Adrenal gland (tissue), 5 donors: Measurements from ENCODE around the gene MLST8.

ENCODE experiments used
- POLR2A ChIP-seq, 2 donors: fragments of 450-650 bp; IDR thresholded peaks; one replicate each; pipeline ENCODE4 v1.6.1; 2017; ENCODE audit warnings: antibody characterized with exemption in 2 of 2, mild to moderate bottlenecking in 2 of 2, moderate library complexity in 1 of 2
- TF ChIP-seq, protein P1 (sequence below), 6 experiments: fragments of 450-650 bp in 4 of 6; fragments of 200-600 bp in 2 of 6; sonication (generic) in 1 of 6; IDR thresholded peaks; 1 replicate in 5 of 6; 2 replicates in 1 of 6; pipeline versions ENCODE4 v1.5.1 to v1.8.0; 2016 to 2021; ENCODE audit warnings: antibody characterized with exemption in 6 of 6, mild to moderate bottlenecking in 2 of 6, moderate library complexity in 1 of 6
- donor health status: DM: no; HTN: no; CAD: no.

DNA sequence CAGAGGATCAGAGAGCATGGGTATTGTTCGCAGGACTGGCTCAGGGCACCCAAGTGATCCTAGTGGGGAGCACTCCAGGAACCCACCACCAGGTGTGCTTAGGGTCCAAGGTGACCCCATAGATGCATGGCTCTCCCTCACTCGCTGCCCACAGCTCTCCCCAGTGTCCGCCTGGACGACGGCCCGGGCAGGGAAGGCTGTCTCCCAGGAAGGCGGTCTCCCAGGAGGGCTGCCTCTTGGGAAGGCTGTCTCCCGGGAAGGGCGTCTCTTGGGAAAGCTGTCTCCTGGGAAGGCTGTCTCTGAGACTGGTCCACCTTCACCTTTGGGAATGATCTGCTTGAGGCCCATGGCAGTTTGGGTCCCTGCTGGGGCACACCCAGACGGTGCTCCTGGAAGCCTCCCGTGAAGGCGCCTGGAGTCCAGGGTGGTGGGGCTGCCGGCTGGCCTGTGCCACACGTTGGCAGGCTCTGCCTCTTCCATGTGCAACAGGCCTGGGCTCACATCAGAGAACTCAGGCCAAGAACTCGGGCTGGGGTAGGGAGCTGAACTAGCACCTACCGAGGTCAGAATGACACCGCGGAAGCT, 41.1 kb downstream of the MLST8 start:
- TF ChIP-seq, protein P1, sequence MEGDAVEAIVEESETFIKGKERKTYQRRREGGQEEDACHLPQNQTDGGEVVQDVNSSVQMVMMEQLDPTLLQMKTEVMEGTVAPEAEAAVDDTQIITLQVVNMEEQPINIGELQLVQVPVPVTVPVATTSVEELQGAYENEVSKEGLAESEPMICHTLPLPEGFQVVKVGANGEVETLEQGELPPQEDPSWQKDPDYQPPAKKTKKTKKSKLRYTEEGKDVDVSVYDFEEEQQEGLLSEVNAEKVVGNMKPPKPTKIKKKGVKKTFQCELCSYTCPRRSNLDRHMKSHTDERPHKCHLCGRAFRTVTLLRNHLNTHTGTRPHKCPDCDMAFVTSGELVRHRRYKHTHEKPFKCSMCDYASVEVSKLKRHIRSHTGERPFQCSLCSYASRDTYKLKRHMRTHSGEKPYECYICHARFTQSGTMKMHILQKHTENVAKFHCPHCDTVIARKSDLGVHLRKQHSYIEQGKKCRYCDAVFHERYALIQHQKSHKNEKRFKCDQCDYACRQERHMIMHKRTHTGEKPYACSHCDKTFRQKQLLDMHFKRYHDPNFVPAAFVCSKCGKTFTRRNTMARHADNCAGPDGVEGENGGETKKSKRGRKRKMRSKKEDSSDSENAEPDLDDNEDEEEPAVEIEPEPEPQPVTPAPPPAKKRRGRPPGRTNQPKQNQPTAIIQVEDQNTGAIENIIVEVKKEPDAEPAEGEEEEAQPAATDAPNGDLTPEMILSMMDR (IDR thresholded peaks at IDR 0.05), result no peak
- no peak for TF ChIP-seq POLR2A (IDR thresholded peaks at IDR 0.05)
